Effector memory CD8-positive, alpha-beta T cell (primary cell): ENCODE data around the gene REM2.

Experiments used
- ATAC-seq: fragments of 150-1000 bp; cut with Tn5 transposase; replicated peaks from 2 replicates; pipeline ENCODE4 v1.10.0; 2021; ENCODE audit warnings: mild to moderate bottlenecking, moderate library complexity
- DNase-seq, 3 experiments: peaks; one replicate each; pipeline ENCODE4 v3.0.0; 2021
- H3K27ac Mint-ChIP-seq, 2 donors: one replicate each; pipeline ENCODE4 v1.8.0; 2022; ENCODE audit warnings: mild to moderate bottlenecking in 2 of 2, mixed read lengths in 2 of 2, moderate library complexity in 2 of 2
- H3K27me3 Mint-ChIP-seq, 2 donors: one replicate each; pipeline ENCODE4 v1.8.0; 2022; ENCODE audit warnings: mixed read lengths in 2 of 2
- H3K36me3 Mint-ChIP-seq: one replicate; pipeline ENCODE4 v1.8.0; 2022; ENCODE audit warnings: mild to moderate bottlenecking, moderate library complexity, mixed read lengths; ENCODE audit not compliant: insufficient read depth
- H3K4me1 Mint-ChIP-seq, 2 donors: one replicate each; pipeline ENCODE4 v1.8.0; 2022; ENCODE audit warnings: low read depth in 2 of 2, mixed read lengths in 2 of 2
- H3K4me3 Mint-ChIP-seq, 2 donors: one replicate each; pipeline ENCODE4 v1.8.0; 2022; ENCODE audit warnings: mild to moderate bottlenecking in 2 of 2, mixed read lengths in 2 of 2, moderate library complexity in 2 of 2
- H3K9me3 Mint-ChIP-seq, 2 donors: one replicate each; pipeline ENCODE4 v1.8.0; 2022; ENCODE audit warnings: mixed read lengths in 2 of 2
- total RNA-seq, 9 experiments: gene quantifications; one replicate each; lab custom pipeline; 2026; lab: John Stamatoyannopoulos, UW

REM2 gene
- total RNA-seq, result 0.36 to 7.6 (median 2.4) reads per million in 9 experiments

- Mint-ChIP-seq H3K27ac (peak within 1 kb of the TSS; percentile 12 to 64), H3K36me3 (peaks cover 26% of the 10 kb centered on the region), H3K4me1 (peaks cover 22 to 31% of the 10 kb centered on the region in 2 donors), H3K27me3 (no peaks in the 10 kb centered on the region), H3K4me3 (no peak within 1 kb of the TSS), H3K9me3 (no peaks in the 10 kb centered on the region)
- DNase-seq (no peak), ATAC-seq (no peak)
Measured at GRCh38 chr14:22883173-22883976, at the start of gene REM2. Gene REM2 (plus strand): TSS chr14:22883222. CDS start chr14:22883288, 66 bp downstream.

GRCh38 chr14:22835505-22835904 is 47.5 kb upstream of the REM2 start:
- H3K4me3 Mint-ChIP-seq, result no peak overlapping the region
- no peaks in the 10 kb centered on the region for H3K9me3 Mint-ChIP-seq
- no peak for ATAC-seq
- peaks cover 8 to 9% of the 10 kb centered on the region in 2 donors for H3K4me1 Mint-ChIP-seq
- H3K36me3 Mint-ChIP-seq, result peaks cover 34% of the 10 kb centered on the region
- no peak for DNase-seq
- peaks cover 10 to 39% of the 10 kb centered on the region in 2 donors for H3K27me3 Mint-ChIP-seq
- H3K27ac Mint-ChIP-seq, result peak overlapping the region in 1 of 2 donors; percentile 30

- H3K36me3 Mint-ChIP-seq, result peaks cover 28% of the 10 kb centered on the region
- H3K4me3 Mint-ChIP-seq, result peak within 1 kb of the TSS; percentile 54 to 64
- peaks cover 10 to 46% of the 10 kb centered on the region in 2 donors for H3K27me3 Mint-ChIP-seq
- no peak for ATAC-seq
- peaks cover 1 to 8% of the 10 kb centered on the region in 2 donors for H3K4me1 Mint-ChIP-seq
- peak within 1 kb of the TSS in 1 of 2 donors; percentile 30 for H3K27ac Mint-ChIP-seq
- no peak for DNase-seq
- H3K9me3 Mint-ChIP-seq, result no peaks in the 10 kb centered on the region
Measured at GRCh38 chr14:22836301-22837113, 46.5 kb upstream of the REM2 start, which contains the start of gene MMP14. Gene MMP14 (plus strand): TSS chr14:22836585. CDS start chr14:22836818, 233 bp downstream.

GRCh38 chr14:22837114-22837749 is 45.8 kb upstream of the REM2 start:
- H3K4me1 Mint-ChIP-seq, result peaks cover 0 to 5% of the 10 kb centered on the region in 2 donors
- no peak for ATAC-seq
- H3K27ac Mint-ChIP-seq, result no peak overlapping the region
- DNase-seq, result no peak
- H3K36me3 Mint-ChIP-seq, result peaks cover 23% of the 10 kb centered on the region
- no peaks in the 10 kb centered on the region for H3K9me3 Mint-ChIP-seq
- peaks cover 10 to 52% of the 10 kb centered on the region in 2 donors for H3K27me3 Mint-ChIP-seq
- H3K4me3 Mint-ChIP-seq, result peak overlapping the region; percentile 54 to 64

GRCh38 chr14:22837750-22838538 is 45.1 kb upstream of the REM2 start:
- Mint-ChIP-seq H3K27me3 (peaks cover 10 to 59% of the 10 kb centered on the region in 2 donors), H3K36me3 (peaks cover 23% of the 10 kb centered on the region), H3K4me3 (no peak overlapping the region), H3K4me1 (peaks cover 0 to 5% of the 10 kb centered on the region in 2 donors), H3K27ac (no peak overlapping the region), H3K9me3 (no peaks in the 10 kb centered on the region)
- no peak for DNase-seq
- ATAC-seq, result no peak

- no peak overlapping the region for H3K4me3 Mint-ChIP-seq
- H3K9me3 Mint-ChIP-seq, result no peaks in the 10 kb centered on the region
Measured at GRCh38 chr14:22838631-22839041, 44.4 kb upstream of the REM2 start.

GRCh38 chr14:22839159-22839779 is 43.8 kb upstream of the REM2 start:
- DNase-seq (no peak), ATAC-seq (no peak)
- H3K27me3 Mint-ChIP-seq, result peaks cover 17 to 72% of the 10 kb centered on the region in 2 donors
- peak overlapping the region in 1 of 2 donors; percentile 24 for H3K27ac Mint-ChIP-seq
- peaks cover 0 to 5% of the 10 kb centered on the region in 2 donors for H3K4me1 Mint-ChIP-seq
- no peaks in the 10 kb centered on the region for H3K9me3 Mint-ChIP-seq
- H3K4me3 Mint-ChIP-seq, result no peak overlapping the region
- peaks cover 12% of the 10 kb centered on the region for H3K36me3 Mint-ChIP-seq

More at GRCh38 chr14:22838631-22839041, 44.4 kb upstream of the REM2 start:
- ATAC-seq, result no peak
- H3K36me3 Mint-ChIP-seq, result peaks cover 18% of the 10 kb centered on the region
- peak overlapping the region in 1 of 2 donors; percentile 24 for H3K27ac Mint-ChIP-seq
- peaks cover 16 to 66% of the 10 kb centered on the region in 2 donors for H3K27me3 Mint-ChIP-seq
- no peak for DNase-seq
- H3K4me1 Mint-ChIP-seq, result peaks cover 0 to 5% of the 10 kb centered on the region in 2 donors

GRCh38 chr14:22841311-22841710 is 41.7 kb upstream of the REM2 start:
- no peak for ATAC-seq
- H3K4me1 Mint-ChIP-seq, result peaks cover 0 to 5% of the 10 kb centered on the region in 2 donors
- no peak for DNase-seq
- no peaks in the 10 kb centered on the region for H3K9me3 Mint-ChIP-seq
- H3K27ac Mint-ChIP-seq, result no peak overlapping the region
- H3K27me3 Mint-ChIP-seq, result peaks cover 32 to 93% of the 10 kb centered on the region in 2 donors
- no peaks in the 10 kb centered on the region for H3K36me3 Mint-ChIP-seq
- no peak overlapping the region for H3K4me3 Mint-ChIP-seq

- H3K27me3 Mint-ChIP-seq, result peaks cover 37 to 95% of the 10 kb centered on the region in 2 donors
- no peaks in the 10 kb centered on the region for H3K36me3 Mint-ChIP-seq
- no peaks in the 10 kb centered on the region for H3K9me3 Mint-ChIP-seq
- no peak for DNase-seq
- H3K4me3 Mint-ChIP-seq, result no peak overlapping the region
- H3K27ac Mint-ChIP-seq, result no peak overlapping the region
- no peak for ATAC-seq
- peaks cover 0 to 5% of the 10 kb centered on the region in 2 donors for H3K4me1 Mint-ChIP-seq
Measured at GRCh38 chr14:22841769-22842168, 41.3 kb upstream of the REM2 start.

GRCh38 chr14:22842211-22843122 is 40.6 kb upstream of the REM2 start:
- Mint-ChIP-seq H3K36me3 (no peaks in the 10 kb centered on the region), H3K27me3 (peaks cover 39 to 95% of the 10 kb centered on the region in 2 donors), H3K4me1 (peaks cover 0 to 3% of the 10 kb centered on the region in 2 donors), H3K27ac (no peak overlapping the region), H3K9me3 (no peaks in the 10 kb centered on the region), H3K4me3 (no peak overlapping the region)
- no peak for DNase-seq
- ATAC-seq, result no peak

- ATAC-seq, result no peak
- peaks cover 46 to 95% of the 10 kb centered on the region in 2 donors for H3K27me3 Mint-ChIP-seq
- H3K27ac Mint-ChIP-seq, result no peak overlapping the region
- no peaks in the 10 kb centered on the region for H3K4me1 Mint-ChIP-seq
- no peaks in the 10 kb centered on the region for H3K9me3 Mint-ChIP-seq
- H3K4me3 Mint-ChIP-seq, result no peak overlapping the region
- no peak for DNase-seq
- H3K36me3 Mint-ChIP-seq, result no peaks in the 10 kb centered on the region
Measured at GRCh38 chr14:22843123-22843925, 39.7 kb upstream of the REM2 start.
